Measurements from ENCODE around the gene SERGEF. TPM values are rescaled to one million over a fixed set of nuclear protein-coding genes. Genes with fewer than 3 reads are reported as not detected.

SERGEF gene
- total and polyA plus RNA-seq, 4 donors: 20.2 to 85.0 (median 26.9) TPM

DNA sequence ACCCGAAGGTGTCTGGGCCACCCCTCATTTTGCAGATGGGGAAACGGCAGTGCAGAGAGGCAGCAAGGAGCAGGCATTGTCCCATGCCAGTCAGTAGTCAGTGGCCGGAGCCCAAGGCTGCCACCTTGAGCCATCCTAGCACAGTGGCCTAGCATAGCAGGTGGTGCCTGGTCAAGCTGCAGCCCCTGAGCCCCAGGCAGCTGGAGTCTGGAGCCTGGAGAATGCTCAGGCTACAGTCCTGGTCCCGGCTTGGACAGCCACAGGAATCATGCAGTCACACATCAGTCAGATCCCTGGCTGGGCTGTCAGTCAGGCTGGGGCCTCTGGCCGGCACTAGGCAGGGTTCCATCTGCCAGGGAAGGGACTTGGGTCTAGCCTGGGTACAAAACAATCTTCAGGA lies 259.7 kb downstream of the SERGEF start:
- no peak for TF ChIP-seq CTCF (IDR thresholded peaks at IDR 0.05; ENCODE audit: control extremely low read depth, extremely low read depth)
- no peaks in the 10 kb centered on the region for H3K36me3 ChIP-seq (ENCODE audit: control insufficient read depth in 4 of 4, insufficient read depth in 4 of 4, low read length in 4 of 4)
- no peak overlapping the region for H3K27ac ChIP-seq (ENCODE audit: low read depth in 1 of 2, low read length in 1 of 2)
- ATAC-seq (ENCODE audit: insufficient read depth, low FRiP score) (no peak), DNase-seq (no peak)
- 62 to 70% methylated on average over 5 of the region's 5 CpGs for WGBS, 2 donors
- no peak overlapping the region for H3K9ac ChIP-seq (ENCODE audit: insufficient read depth in 1 of 2, low read length in 2 of 2)
- H3K9me3 ChIP-seq (ENCODE audit: control insufficient read depth in 4 of 4, insufficient read depth in 3 of 4, low read length in 3 of 4): no peaks in the 10 kb centered on the region
- H3K4me1 ChIP-seq (ENCODE audit: control insufficient read depth in 5 of 5, insufficient read depth in 5 of 5, low read length in 5 of 5): no peaks in the 10 kb centered on the region
- no peak overlapping the region for H3K4me3 ChIP-seq
- H3K27me3 ChIP-seq (ENCODE audit: control insufficient read depth in 3 of 3, insufficient read depth in 3 of 3, low read length in 2 of 3): peaks cover 0 to 5% (median 0%) of the 10 kb centered on the region in 3 donors

GRCh38 chr11:17752144-17752543 lies 260.7 kb downstream of the SERGEF start:
- TF ChIP-seq CTCF (IDR thresholded peaks at IDR 0.05; ENCODE audit: control extremely low read depth, extremely low read depth): no peak
- Histone ChIP-seq H3K4me3 (no peak overlapping the region), H3K27me3 (ENCODE audit: control insufficient read depth in 3 of 3, insufficient read depth in 3 of 3, low read length in 2 of 3) (peaks cover 0 to 5% (median 0%) of the 10 kb centered on the region in 3 donors), H3K9ac (ENCODE audit: insufficient read depth in 1 of 2, low read length in 2 of 2) (no peak overlapping the region), H3K36me3 (ENCODE audit: control insufficient read depth in 4 of 4, insufficient read depth in 4 of 4, low read length in 4 of 4) (no peaks in the 10 kb centered on the region), H3K27ac (ENCODE audit: low read depth in 1 of 2, low read length in 1 of 2) (no peak overlapping the region), H3K4me1 (ENCODE audit: control insufficient read depth in 5 of 5, insufficient read depth in 5 of 5, low read length in 5 of 5) (no peaks in the 10 kb centered on the region), H3K9me3 (ENCODE audit: control insufficient read depth in 4 of 4, insufficient read depth in 3 of 4, low read length in 3 of 4) (peaks cover 0 to 2% (median 0%) of the 10 kb centered on the region in 4 donors)
- no peak for DNase-seq
- WGBS, 2 donors: 65 to 75% methylated on average over 7 of the region's 7 CpGs
- ATAC-seq (ENCODE audit: insufficient read depth, low FRiP score): no peak

DNA sequence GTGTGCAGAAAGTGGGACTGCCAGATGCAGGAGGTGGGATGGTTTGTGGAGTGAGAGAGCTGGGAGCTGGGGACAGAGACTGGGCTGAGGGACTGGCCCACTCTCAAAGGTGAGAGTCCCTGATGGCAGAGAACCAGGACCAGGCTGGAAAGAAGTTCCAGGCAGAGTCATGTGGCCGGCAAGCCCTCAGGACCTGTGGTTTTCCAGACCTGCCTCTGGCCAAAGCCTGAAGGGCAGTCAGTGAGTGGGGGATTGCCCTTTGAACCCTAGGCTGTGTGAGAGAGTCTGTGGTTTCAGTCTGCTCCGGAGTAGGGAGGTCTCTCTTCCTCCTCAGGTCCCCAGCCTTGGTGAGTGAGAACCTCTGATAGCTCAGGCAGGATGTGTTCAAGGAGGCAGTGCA lies 261.3 kb downstream of the SERGEF start:
- H3K9me3 ChIP-seq (ENCODE audit: control insufficient read depth in 4 of 4, insufficient read depth in 3 of 4, low read length in 3 of 4): peaks cover 0 to 2% (median 0%) of the 10 kb centered on the region in 4 donors
- no peak for ATAC-seq (ENCODE audit: insufficient read depth, low FRiP score)
- TF ChIP-seq CTCF (IDR thresholded peaks at IDR 0.05; ENCODE audit: control extremely low read depth, extremely low read depth): no peak
- no peak overlapping the region for H3K9ac ChIP-seq (ENCODE audit: insufficient read depth in 1 of 2, low read length in 2 of 2)
- H3K4me1 ChIP-seq (ENCODE audit: control insufficient read depth in 5 of 5, insufficient read depth in 5 of 5, low read length in 5 of 5): no peaks in the 10 kb centered on the region
- peaks cover 0 to 5% (median 0%) of the 10 kb centered on the region in 3 donors for H3K27me3 ChIP-seq (ENCODE audit: control insufficient read depth in 3 of 3, insufficient read depth in 3 of 3, low read length in 2 of 3)
- no peak overlapping the region for H3K4me3 ChIP-seq
- 64 to 65% methylated on average over 2 of the region's 2 CpGs for WGBS, 2 donors
- no peak overlapping the region for H3K27ac ChIP-seq (ENCODE audit: low read depth in 1 of 2, low read length in 1 of 2)
- peak in 1 of 3 donors; percentile 12 for DNase-seq
- no peaks in the 10 kb centered on the region for H3K36me3 ChIP-seq (ENCODE audit: control insufficient read depth in 4 of 4, insufficient read depth in 4 of 4, low read length in 4 of 4)

- Histone ChIP-seq H3K27ac (ENCODE audit: low read depth in 1 of 2, low read length in 1 of 2) (no peak overlapping the region), H3K9ac (ENCODE audit: insufficient read depth in 1 of 2, low read length in 2 of 2) (no peak overlapping the region), H3K9me3 (ENCODE audit: control insufficient read depth in 4 of 4, insufficient read depth in 3 of 4, low read length in 3 of 4) (peaks cover 0 to 2% (median 0%) of the 10 kb centered on the region in 4 donors), H3K36me3 (ENCODE audit: control insufficient read depth in 4 of 4, insufficient read depth in 4 of 4, low read length in 4 of 4) (no peaks in the 10 kb centered on the region), H3K27me3 (ENCODE audit: control insufficient read depth in 3 of 3, insufficient read depth in 3 of 3, low read length in 2 of 3) (peaks cover 0 to 5% (median 0%) of the 10 kb centered on the region in 3 donors), H3K4me3 (no peak overlapping the region), H3K4me1 (ENCODE audit: control insufficient read depth in 5 of 5, insufficient read depth in 5 of 5, low read length in 5 of 5) (no peaks in the 10 kb centered on the region)
- 50 to 66% methylated on average over 2 of the region's 2 CpGs for WGBS, 2 donors
- TF ChIP-seq CTCF (IDR thresholded peaks at IDR 0.05; ENCODE audit: control extremely low read depth, extremely low read depth): no peak
- no peak for ATAC-seq (ENCODE audit: insufficient read depth, low FRiP score)
- DNase-seq: no peak
Measured at GRCh38 chr11:17750801-17751165, 262.1 kb downstream of the SERGEF start.

Data from lung (tissue), 12 donors.